Keratinocyte (primary cell): ENCODE results near the gene GGACT.

Experiments
- EZH2 ChIP-seq: IDR thresholded peaks from one replicate; pipeline ENCODE4 v1.6.1; 2012; ENCODE audit warnings: inconsistent platforms, mild to moderate bottlenecking, low read length, moderate library complexity
- TF ChIP-seq, protein P1 (sequence below), 3 experiments: IDR thresholded peaks in 1 of 3; conservative IDR thresholded peaks in 1 of 3; optimal IDR thresholded peaks in 1 of 3; 2 replicates in 2 of 3; 3 replicates in 1 of 3; pipeline versions ENCODE3 to v1.5.1; 2011; ENCODE audit warnings: low read length in 3 of 3, mild to moderate bottlenecking in 3 of 3, moderate library complexity in 2 of 3, control low read depth in 1 of 3, inconsistent platforms in 1 of 3; ENCODE audit not compliant: insufficient read depth in 2 of 3; ENCODE audit errors: extremely low read depth in 1 of 3

DNA sequence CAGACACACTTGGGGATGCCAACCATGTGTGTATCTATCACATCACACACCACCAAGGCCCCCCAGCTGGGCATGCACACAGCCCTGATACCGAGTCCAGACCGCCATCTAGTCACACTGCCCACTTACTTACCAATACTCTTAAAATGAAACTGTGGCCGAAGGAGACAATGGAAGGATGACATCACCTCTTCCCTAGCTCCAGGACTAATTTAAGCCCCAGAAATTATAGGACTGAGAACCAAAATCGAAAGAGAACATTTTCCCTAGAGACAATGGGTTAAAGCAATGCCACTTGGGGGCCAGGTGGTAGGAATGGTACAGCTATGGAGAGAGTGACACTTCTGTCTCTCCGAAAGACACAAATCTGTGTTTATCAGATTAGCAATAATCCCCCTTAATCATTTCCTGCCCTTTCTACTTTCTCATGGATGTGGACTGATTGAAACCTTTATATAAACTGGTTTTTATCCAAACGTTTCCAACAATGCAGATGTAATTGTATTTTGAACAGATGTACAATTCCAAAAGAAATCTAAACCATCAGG lies 663 bp upstream of the GGACT start:
- TF ChIP-seq, protein P1, sequence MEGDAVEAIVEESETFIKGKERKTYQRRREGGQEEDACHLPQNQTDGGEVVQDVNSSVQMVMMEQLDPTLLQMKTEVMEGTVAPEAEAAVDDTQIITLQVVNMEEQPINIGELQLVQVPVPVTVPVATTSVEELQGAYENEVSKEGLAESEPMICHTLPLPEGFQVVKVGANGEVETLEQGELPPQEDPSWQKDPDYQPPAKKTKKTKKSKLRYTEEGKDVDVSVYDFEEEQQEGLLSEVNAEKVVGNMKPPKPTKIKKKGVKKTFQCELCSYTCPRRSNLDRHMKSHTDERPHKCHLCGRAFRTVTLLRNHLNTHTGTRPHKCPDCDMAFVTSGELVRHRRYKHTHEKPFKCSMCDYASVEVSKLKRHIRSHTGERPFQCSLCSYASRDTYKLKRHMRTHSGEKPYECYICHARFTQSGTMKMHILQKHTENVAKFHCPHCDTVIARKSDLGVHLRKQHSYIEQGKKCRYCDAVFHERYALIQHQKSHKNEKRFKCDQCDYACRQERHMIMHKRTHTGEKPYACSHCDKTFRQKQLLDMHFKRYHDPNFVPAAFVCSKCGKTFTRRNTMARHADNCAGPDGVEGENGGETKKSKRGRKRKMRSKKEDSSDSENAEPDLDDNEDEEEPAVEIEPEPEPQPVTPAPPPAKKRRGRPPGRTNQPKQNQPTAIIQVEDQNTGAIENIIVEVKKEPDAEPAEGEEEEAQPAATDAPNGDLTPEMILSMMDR (optimal IDR thresholded peaks at IDR 0.05 in 1 of 3, IDR thresholded peaks at IDR 0.05 in 1 of 3, conservative IDR thresholded peaks at IDR 0.05 in 1 of 3; ENCODE audit: extremely low read depth in 1 of 3, insufficient read depth in 2 of 3, low read length in 3 of 3), result no peak
- TF ChIP-seq EZH2, result no peak
